Hepatocyte (in vitro differentiated cells): Measurements from ENCODE around the gene ATP2C2.

ENCODE experiments used
- CTCF ChIP-seq: fragments of 200-600 bp; sonication (generic); IDR thresholded peaks from 2 replicates; pipeline ENCODE4 v1.5.1; 2016; ENCODE audit warnings: antibody characterized with exemption, mild to moderate bottlenecking; ENCODE audit not compliant: poor library complexity
- EZH2 ChIP-seq: fragments of 200-600 bp; sonication (generic); IDR thresholded peaks from 2 replicates; pipeline ENCODE4 v1.6.1; 2016; ENCODE audit warnings: antibody characterized with exemption, mild to moderate bottlenecking, borderline replicate concordance
- EZH2phosphoT487 ChIP-seq: fragments of 200-600 bp; sonication (generic); IDR thresholded peaks from one replicate; pipeline ENCODE4 v1.6.1; 2018; ENCODE audit warnings: antibody characterized with exemption, mild to moderate bottlenecking, low read depth, moderate library complexity; ENCODE audit not compliant: unreplicated experiment, severe bottlenecking

GRCh38 chr16:84508502-84508901 lies 140.2 kb downstream of the ATP2C2 start:
- no peak for TF ChIP-seq CTCF
- no peak for TF ChIP-seq EZH2phosphoT487
- no peak for TF ChIP-seq EZH2
